Measurements from ENCODE around the gene CCDC33. TPM values are rescaled to one million over a fixed set of nuclear protein-coding genes. Genes with fewer than 3 reads are reported as not detected.

CCDC33 gene
- total RNA-seq, 1 experiment from 2014 or later: 10.6 TPM

DNA sequence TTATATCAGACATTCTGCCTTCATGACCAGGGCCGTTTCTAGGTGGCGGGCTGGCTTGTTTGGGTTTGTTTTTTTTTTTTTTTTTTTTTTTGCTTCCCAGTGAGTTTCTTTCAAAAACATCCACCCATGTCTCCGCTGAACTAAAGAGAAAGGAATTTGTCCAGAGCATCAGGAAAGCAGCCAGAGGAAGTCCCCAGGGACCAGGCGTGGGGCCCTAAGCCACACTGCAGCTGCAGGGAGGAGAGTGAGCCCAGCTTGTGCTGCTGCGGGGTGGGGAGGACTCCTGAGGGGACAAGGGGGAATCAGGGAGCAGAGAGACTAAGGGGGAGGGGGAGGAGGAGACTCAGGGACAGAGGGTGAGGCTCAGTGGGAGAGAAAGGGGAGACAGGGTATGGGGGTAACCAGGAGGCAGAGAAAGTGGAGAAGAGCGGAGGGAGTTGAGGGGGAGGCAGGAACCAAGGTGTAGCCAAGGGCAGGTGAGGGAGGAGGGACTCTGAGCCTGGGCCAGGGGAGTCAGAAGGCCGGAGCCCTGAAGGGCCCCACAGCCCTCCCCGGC is 81.8 kb downstream of the CCDC33 start (continued):
- TF ChIP-seq, protein P1, sequence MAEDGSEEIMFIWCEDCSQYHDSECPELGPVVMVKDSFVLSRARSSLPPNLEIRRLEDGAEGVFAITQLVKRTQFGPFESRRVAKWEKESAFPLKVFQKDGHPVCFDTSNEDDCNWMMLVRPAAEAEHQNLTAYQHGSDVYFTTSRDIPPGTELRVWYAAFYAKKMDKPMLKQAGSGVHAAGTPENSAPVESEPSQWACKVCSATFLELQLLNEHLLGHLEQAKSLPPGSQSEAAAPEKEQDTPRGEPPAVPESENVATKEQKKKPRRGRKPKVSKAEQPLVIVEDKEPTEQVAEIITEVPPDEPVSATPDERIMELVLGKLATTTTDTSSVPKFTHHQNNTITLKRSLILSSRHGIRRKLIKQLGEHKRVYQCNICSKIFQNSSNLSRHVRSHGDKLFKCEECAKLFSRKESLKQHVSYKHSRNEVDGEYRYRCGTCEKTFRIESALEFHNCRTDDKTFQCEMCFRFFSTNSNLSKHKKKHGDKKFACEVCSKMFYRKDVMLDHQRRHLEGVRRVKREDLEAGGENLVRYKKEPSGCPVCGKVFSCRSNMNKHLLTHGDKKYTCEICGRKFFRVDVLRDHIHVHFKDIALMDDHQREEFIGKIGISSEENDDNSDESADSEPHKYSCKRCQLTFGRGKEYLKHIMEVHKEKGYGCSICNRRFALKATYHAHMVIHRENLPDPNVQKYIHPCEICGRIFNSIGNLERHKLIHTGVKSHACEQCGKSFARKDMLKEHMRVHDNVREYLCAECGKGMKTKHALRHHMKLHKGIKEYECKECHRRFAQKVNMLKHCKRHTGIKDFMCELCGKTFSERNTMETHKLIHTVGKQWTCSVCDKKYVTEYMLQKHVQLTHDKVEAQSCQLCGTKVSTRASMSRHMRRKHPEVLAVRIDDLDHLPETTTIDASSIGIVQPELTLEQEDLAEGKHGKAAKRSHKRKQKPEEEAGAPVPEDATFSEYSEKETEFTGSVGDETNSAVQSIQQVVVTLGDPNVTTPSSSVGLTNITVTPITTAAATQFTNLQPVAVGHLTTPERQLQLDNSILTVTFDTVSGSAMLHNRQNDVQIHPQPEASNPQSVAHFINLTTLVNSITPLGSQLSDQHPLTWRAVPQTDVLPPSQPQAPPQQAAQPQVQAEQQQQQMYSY (CRISPR knock-in tag; IDR thresholded peaks at IDR 0.05): no peak

DNA sequence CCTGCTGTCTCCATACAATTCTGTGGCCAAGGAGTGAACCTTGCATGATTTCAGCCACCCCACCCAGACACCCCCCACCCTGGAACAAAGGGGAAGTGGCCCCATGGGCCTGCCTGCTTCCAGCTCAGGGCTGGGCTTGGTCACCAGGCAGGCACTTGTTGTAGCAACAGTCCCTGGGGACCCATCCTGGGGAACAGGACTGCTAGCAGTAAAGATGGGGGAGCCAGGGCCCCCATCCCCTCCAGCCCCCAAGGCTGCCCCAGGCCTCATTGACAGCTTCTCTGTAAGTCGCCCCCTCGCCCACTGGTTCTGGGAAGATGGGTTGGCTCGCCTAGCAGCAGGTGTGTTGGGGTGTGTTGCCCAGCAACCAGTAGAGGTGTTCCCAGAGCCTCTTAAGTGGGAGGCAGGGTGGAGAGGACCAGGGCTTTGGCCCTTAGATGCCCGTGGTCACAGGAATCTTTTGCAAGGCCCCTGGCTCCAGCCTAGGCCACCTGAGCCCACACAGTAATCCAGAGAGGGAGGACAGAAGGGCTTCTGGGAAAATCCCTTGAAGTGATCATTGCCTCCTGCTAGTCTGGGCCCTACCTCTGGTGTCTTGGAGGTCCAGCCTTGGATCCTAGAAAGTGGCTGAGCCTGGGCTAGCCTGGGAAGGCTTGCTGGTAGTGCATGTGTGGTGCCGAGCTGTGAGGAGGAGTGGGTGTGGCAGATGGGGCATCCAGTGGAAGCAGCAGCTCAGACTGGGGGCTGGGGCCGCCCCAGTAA is 82.4 kb downstream of the CCDC33 start:
- DNase-seq (ENCODE audit: low spot score): no peak
- ATAC-seq: no peak
- POLR2A ChIA-PET: interaction anchor here (1.2 kb wide), 1 partner anchor 85 kb away, joined by 3 read pairs; no protein-coding TSS in a partner anchor
- H3K36me3 Mint-ChIP-seq: no peaks in the 10 kb centered on the region
- CTCF ChIA-PET: interaction anchor here (0.7 to 17.1 kb wide), 9 partner anchors 9 to 270 kb away, joined by 3 to 347 read pairs (median 5); partner anchors contain the start of gene ISLR2
- no peaks in the 10 kb centered on the region; the same call in 1 of the 2 replicates for H3K27me3 Mint-ChIP-seq (ENCODE audit: low read depth)
- peaks cover 51% of the 10 kb centered on the region for H3K4me1 Mint-ChIP-seq
- no peak overlapping the region for H3K4me3 Mint-ChIP-seq
- no peak overlapping the region for H3K27ac Mint-ChIP-seq
- no peaks in the 10 kb centered on the region for H3K9me3 Mint-ChIP-seq
- TF ChIP-seq CREB1 (CRISPR knock-in tag; IDR thresholded peaks at IDR 0.05) (no peak), TEAD4 (CRISPR knock-in tag; IDR thresholded peaks at IDR 0.05) (no peak), ELF4 (CRISPR knock-in tag; IDR thresholded peaks at IDR 0.05; ENCODE audit: low read depth) (no peak), RORB (CRISPR knock-in tag; IDR thresholded peaks at IDR 0.05) (no peak), JAZF1 (CRISPR knock-in tag; IDR thresholded peaks at IDR 0.05) (no peak), ZNF263 (CRISPR knock-in tag; IDR thresholded peaks at IDR 0.05; ENCODE audit: low read depth) (no peak), ZNF671 (CRISPR knock-in tag; IDR thresholded peaks at IDR 0.05) (no peak), NFE2L1 (CRISPR knock-in tag; IDR thresholded peaks at IDR 0.05) (no peak), PRRX2 (CRISPR knock-in tag; IDR thresholded peaks at IDR 0.05) (no peak)
- TF ChIP-seq, protein P2, sequence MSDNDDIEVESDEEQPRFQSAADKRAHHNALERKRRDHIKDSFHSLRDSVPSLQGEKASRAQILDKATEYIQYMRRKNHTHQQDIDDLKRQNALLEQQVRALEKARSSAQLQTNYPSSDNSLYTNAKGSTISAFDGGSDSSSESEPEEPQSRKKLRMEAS (CRISPR knock-in tag; IDR thresholded peaks at IDR 0.05): no peak
- TF ChIP-seq, protein P3, sequence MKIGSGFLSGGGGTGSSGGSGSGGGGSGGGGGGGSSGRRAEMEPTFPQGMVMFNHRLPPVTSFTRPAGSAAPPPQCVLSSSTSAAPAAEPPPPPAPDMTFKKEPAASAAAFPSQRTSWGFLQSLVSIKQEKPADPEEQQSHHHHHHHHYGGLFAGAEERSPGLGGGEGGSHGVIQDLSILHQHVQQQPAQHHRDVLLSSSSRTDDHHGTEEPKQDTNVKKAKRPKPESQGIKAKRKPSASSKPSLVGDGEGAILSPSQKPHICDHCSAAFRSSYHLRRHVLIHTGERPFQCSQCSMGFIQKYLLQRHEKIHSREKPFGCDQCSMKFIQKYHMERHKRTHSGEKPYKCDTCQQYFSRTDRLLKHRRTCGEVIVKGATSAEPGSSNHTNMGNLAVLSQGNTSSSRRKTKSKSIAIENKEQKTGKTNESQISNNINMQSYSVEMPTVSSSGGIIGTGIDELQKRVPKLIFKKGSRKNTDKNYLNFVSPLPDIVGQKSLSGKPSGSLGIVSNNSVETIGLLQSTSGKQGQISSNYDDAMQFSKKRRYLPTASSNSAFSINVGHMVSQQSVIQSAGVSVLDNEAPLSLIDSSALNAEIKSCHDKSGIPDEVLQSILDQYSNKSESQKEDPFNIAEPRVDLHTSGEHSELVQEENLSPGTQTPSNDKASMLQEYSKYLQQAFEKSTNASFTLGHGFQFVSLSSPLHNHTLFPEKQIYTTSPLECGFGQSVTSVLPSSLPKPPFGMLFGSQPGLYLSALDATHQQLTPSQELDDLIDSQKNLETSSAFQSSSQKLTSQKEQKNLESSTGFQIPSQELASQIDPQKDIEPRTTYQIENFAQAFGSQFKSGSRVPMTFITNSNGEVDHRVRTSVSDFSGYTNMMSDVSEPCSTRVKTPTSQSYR (CRISPR knock-in tag; IDR thresholded peaks at IDR 0.05): no peak
- TF ChIP-seq, protein P4, sequence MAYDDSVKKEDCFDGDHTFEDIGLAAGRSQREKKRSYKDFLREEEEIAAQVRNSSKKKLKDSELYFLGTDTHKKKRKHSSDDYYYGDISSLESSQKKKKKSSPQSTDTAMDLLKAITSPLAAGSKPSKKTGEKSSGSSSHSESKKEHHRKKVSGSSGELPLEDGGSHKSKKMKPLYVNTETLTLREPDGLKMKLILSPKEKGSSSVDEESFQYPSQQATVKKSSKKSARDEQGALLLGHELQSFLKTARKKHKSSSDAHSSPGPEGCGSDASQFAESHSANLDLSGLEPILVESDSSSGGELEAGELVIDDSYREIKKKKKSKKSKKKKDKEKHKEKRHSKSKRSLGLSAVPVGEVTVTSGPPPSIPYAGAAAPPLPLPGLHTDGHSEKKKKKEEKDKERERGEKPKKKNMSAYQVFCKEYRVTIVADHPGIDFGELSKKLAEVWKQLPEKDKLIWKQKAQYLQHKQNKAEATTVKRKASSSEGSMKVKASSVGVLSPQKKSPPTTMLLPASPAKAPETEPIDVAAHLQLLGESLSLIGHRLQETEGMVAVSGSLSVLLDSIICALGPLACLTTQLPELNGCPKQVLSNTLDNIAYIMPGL (CRISPR knock-in tag; IDR thresholded peaks at IDR 0.05): no peak
- TF ChIP-seq, protein P5, sequence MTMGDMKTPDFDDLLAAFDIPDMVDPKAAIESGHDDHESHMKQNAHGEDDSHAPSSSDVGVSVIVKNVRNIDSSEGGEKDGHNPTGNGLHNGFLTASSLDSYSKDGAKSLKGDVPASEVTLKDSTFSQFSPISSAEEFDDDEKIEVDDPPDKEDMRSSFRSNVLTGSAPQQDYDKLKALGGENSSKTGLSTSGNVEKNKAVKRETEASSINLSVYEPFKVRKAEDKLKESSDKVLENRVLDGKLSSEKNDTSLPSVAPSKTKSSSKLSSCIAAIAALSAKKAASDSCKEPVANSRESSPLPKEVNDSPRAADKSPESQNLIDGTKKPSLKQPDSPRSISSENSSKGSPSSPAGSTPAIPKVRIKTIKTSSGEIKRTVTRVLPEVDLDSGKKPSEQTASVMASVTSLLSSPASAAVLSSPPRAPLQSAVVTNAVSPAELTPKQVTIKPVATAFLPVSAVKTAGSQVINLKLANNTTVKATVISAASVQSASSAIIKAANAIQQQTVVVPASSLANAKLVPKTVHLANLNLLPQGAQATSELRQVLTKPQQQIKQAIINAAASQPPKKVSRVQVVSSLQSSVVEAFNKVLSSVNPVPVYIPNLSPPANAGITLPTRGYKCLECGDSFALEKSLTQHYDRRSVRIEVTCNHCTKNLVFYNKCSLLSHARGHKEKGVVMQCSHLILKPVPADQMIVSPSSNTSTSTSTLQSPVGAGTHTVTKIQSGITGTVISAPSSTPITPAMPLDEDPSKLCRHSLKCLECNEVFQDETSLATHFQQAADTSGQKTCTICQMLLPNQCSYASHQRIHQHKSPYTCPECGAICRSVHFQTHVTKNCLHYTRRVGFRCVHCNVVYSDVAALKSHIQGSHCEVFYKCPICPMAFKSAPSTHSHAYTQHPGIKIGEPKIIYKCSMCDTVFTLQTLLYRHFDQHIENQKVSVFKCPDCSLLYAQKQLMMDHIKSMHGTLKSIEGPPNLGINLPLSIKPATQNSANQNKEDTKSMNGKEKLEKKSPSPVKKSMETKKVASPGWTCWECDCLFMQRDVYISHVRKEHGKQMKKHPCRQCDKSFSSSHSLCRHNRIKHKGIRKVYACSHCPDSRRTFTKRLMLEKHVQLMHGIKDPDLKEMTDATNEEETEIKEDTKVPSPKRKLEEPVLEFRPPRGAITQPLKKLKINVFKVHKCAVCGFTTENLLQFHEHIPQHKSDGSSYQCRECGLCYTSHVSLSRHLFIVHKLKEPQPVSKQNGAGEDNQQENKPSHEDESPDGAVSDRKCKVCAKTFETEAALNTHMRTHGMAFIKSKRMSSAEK (CRISPR knock-in tag; IDR thresholded peaks at IDR 0.05; ENCODE audit: borderline replicate concordance): no peak
- TF ChIP-seq, protein P6, sequence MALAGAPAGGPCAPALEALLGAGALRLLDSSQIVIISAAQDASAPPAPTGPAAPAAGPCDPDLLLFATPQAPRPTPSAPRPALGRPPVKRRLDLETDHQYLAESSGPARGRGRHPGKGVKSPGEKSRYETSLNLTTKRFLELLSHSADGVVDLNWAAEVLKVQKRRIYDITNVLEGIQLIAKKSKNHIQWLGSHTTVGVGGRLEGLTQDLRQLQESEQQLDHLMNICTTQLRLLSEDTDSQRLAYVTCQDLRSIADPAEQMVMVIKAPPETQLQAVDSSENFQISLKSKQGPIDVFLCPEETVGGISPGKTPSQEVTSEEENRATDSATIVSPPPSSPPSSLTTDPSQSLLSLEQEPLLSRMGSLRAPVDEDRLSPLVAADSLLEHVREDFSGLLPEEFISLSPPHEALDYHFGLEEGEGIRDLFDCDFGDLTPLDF (CRISPR knock-in tag; IDR thresholded peaks at IDR 0.05): no peak
- TF ChIP-seq, protein P7, sequence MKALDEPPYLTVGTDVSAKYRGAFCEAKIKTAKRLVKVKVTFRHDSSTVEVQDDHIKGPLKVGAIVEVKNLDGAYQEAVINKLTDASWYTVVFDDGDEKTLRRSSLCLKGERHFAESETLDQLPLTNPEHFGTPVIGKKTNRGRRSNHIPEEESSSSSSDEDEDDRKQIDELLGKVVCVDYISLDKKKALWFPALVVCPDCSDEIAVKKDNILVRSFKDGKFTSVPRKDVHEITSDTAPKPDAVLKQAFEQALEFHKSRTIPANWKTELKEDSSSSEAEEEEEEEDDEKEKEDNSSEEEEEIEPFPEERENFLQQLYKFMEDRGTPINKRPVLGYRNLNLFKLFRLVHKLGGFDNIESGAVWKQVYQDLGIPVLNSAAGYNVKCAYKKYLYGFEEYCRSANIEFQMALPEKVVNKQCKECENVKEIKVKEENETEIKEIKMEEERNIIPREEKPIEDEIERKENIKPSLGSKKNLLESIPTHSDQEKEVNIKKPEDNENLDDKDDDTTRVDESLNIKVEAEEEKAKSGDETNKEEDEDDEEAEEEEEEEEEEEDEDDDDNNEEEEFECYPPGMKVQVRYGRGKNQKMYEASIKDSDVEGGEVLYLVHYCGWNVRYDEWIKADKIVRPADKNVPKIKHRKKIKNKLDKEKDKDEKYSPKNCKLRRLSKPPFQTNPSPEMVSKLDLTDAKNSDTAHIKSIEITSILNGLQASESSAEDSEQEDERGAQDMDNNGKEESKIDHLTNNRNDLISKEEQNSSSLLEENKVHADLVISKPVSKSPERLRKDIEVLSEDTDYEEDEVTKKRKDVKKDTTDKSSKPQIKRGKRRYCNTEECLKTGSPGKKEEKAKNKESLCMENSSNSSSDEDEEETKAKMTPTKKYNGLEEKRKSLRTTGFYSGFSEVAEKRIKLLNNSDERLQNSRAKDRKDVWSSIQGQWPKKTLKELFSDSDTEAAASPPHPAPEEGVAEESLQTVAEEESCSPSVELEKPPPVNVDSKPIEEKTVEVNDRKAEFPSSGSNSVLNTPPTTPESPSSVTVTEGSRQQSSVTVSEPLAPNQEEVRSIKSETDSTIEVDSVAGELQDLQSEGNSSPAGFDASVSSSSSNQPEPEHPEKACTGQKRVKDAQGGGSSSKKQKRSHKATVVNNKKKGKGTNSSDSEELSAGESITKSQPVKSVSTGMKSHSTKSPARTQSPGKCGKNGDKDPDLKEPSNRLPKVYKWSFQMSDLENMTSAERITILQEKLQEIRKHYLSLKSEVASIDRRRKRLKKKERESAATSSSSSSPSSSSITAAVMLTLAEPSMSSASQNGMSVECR (CRISPR knock-in tag; IDR thresholded peaks at IDR 0.05; ENCODE audit: borderline replicate concordance): no peak

Data from WTC11 (cell line).